ENCODE measurements around the gene R3HCC1L.

DNA sequence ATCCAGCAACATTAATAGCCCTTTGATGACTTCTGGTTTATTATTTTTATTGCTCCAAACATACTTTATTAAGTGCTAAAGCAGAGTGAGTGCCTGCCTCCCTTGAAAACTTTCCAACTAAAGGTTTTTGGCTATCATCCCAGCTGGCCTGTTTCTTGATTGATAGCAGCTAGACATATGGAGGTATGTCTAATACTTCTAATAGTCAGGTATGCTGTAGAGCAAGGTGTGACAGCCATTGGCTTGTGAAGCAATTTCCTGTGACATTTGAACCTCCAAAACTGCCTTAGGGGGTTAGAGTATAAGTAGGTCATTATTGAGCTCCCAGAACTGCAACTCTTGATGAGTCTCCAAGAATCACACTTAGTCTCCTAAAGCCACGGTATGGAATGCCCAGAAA is 77.7 kb downstream of the R3HCC1L start:
- TF ChIP-seq, protein P1, sequence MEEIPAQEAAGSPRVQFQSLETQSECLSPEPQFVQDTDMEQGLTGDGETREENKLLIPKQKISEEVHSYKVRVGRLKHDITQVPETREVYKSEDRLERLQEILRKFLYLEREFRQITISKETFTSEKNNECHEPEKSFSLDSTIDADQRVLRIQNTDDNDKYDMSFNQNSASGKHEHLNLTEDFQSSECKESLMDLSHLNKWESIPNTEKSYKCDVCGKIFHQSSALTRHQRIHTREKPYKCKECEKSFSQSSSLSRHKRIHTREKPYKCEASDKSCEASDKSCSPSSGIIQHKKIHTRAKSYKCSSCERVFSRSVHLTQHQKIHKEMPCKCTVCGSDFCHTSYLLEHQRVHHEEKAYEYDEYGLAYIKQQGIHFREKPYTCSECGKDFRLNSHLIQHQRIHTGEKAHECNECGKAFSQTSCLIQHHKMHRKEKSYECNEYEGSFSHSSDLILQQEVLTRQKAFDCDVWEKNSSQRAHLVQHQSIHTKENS (CRISPR knock-in tag; IDR thresholded peaks at IDR 0.05), result no peak
- TF ChIP-seq STAG1 (CRISPR knock-in tag; IDR thresholded peaks at IDR 0.05; ENCODE audit: borderline replicate concordance) (no peak), PHF8 (IDR thresholded peaks at IDR 0.05; ENCODE audit: borderline replicate concordance, low read length) (no peak), SREBF2 (CRISPR knock-in tag; IDR thresholded peaks at IDR 0.05) (no peak), FOXP1 (CRISPR knock-in tag; IDR thresholded peaks at IDR 0.05) (no peak), RBM14 (IDR thresholded peaks at IDR 0.05; ENCODE audit: borderline replicate concordance, insufficient read depth, low read depth, low read length) (no peak), BCOR (IDR thresholded peaks at IDR 0.05) (no peak)
- TF ChIP-seq, protein P2, sequence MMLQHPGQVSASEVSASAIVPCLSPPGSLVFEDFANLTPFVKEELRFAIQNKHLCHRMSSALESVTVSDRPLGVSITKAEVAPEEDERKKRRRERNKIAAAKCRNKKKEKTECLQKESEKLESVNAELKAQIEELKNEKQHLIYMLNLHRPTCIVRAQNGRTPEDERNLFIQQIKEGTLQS (IDR thresholded peaks at IDR 0.05), result no peak
- TF ChIP-seq, protein P2 (CRISPR knock-in tag; conservative IDR thresholded peaks at IDR 0.05), result no peak
- TF ChIP-seq, protein P3, sequence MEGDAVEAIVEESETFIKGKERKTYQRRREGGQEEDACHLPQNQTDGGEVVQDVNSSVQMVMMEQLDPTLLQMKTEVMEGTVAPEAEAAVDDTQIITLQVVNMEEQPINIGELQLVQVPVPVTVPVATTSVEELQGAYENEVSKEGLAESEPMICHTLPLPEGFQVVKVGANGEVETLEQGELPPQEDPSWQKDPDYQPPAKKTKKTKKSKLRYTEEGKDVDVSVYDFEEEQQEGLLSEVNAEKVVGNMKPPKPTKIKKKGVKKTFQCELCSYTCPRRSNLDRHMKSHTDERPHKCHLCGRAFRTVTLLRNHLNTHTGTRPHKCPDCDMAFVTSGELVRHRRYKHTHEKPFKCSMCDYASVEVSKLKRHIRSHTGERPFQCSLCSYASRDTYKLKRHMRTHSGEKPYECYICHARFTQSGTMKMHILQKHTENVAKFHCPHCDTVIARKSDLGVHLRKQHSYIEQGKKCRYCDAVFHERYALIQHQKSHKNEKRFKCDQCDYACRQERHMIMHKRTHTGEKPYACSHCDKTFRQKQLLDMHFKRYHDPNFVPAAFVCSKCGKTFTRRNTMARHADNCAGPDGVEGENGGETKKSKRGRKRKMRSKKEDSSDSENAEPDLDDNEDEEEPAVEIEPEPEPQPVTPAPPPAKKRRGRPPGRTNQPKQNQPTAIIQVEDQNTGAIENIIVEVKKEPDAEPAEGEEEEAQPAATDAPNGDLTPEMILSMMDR (IDR thresholded peaks at IDR 0.05 in 2 of 3, conservative IDR thresholded peaks at IDR 0.05 in 1 of 3; ENCODE audit: insufficient read depth in 2 of 3, low read depth in 1 of 3, low read length in 3 of 3), result no peak
- TF ChIP-seq, protein P4, sequence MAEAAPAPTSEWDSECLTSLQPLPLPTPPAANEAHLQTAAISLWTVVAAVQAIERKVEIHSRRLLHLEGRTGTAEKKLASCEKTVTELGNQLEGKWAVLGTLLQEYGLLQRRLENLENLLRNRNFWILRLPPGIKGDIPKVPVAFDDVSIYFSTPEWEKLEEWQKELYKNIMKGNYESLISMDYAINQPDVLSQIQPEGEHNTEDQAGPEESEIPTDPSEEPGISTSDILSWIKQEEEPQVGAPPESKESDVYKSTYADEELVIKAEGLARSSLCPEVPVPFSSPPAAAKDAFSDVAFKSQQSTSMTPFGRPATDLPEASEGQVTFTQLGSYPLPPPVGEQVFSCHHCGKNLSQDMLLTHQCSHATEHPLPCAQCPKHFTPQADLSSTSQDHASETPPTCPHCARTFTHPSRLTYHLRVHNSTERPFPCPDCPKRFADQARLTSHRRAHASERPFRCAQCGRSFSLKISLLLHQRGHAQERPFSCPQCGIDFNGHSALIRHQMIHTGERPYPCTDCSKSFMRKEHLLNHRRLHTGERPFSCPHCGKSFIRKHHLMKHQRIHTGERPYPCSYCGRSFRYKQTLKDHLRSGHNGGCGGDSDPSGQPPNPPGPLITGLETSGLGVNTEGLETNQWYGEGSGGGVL (CRISPR knock-in tag; IDR thresholded peaks at IDR 0.05), result no peak
